Middle frontal gyrus (tissue), 1 donor: ENCODE measurements around the gene TMC2.
"Not testable (repeated sequence)": the region's sequence is repeated elsewhere in the genome, so short reads cannot be mapped to it uniquely, and the experiment has no call there.

Experiments
- DNase-seq: peaks from one replicate; pipeline ENCODE4 v3.0.0-alpha.2; 2015; ENCODE audit warnings: low spot score; ENCODE audit errors: extremely low spot score

The TMC2 gene, protein sequence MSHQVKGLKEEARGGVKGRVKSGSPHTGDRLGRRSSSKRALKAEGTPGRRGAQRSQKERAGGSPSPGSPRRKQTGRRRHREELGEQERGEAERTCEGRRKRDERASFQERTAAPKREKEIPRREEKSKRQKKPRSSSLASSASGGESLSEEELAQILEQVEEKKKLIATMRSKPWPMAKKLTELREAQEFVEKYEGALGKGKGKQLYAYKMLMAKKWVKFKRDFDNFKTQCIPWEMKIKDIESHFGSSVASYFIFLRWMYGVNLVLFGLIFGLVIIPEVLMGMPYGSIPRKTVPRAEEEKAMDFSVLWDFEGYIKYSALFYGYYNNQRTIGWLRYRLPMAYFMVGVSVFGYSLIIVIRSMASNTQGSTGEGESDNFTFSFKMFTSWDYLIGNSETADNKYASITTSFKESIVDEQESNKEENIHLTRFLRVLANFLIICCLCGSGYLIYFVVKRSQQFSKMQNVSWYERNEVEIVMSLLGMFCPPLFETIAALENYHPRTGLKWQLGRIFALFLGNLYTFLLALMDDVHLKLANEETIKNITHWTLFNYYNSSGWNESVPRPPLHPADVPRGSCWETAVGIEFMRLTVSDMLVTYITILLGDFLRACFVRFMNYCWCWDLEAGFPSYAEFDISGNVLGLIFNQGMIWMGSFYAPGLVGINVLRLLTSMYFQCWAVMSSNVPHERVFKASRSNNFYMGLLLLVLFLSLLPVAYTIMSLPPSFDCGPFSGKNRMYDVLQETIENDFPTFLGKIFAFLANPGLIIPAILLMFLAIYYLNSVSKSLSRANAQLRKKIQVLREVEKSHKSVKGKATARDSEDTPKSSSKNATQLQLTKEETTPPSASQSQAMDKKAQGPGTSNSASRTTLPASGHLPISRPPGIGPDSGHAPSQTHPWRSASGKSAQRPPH

DNA sequence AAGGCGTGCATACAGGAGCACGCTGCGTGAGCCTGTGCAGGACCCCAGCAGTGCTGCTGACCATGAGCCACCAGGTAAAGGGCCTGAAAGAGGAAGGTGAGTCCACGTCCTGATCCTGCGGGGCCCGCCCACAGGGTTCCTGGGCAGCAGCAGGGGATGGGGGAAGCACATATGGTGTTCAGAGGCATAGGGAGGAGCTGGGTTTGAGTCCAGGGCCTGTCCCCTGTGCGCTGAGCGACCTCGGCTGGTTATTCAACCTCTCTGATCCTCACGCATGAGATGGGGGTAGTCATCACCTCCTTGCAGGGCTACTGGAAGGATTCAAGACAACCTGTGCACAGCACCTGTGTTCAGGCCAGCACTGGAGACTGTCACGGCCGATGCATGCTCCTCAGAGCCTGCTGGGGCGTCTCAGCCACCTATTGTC, at the start of gene TMC2:
Gene TMC2 (plus strand): TSS at position 14 of the 427 bp plus-strand sequence. CDS start 49 bp downstream, at position 63.
- no peak for DNase-seq

DNA sequence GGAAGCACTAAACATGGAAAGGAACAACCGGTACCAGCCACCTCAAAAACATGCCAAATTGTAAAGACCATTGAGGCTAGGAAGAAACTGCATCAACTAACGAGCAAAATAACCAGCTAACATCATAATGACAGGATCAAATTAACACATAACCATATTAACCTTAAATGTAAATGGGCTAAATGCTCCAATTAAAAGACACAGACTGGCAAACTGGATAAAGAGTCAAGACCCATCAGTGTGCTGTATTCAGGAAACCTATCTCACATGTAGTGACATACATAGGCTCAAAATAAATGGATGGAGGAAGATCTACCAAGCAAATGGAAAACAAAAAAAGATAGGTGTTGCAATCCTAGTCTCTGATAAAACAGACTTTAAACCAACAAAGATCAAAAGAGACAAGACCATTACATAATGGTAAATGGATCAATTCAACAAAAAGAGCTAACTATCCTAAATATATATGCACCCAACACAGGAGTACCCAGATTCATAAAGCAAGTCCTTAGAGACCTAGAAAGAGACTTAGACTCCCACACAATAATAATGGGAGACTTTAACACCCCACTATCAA, 33.5 kb upstream of the TMC2 start:
- not testable (repeated sequence) for DNase-seq

DNA sequence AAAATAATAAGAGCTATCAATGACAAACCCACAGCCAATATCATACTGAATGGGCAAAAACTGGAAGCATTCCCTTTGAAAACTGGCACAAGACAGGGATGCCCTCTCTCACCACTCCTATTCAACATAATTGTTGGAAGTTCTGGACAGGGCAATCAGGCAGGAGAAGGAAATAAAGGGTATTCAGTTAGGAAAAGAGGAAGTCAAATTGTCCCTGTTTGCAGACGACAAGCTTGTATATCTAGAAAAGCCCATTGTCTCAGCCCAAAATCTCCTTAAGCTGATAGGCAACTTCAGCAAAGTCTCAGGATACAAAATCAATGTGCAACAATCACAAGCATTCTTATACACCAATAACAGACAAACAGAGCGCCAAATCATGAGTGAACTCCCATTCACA, 31.6 kb upstream of the TMC2 start:
- not testable (repeated sequence) for DNase-seq

DNA sequence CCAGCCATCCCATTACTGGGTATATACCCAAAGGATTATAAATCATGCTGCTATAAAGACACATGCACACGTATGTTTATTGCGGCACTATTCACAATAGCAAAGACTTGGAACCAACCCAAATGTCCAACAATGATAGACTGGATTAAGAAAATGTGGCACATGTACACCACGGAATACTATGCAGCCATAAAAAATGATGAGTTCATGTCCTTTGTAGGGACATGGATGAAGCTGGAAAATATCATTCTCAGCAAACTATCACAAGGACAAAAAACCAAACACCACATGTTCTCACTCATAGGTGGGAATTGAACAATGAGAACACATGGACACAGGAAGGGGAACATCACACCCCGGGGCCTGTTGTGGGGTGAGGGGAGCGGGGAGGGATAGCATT, 29.9 kb upstream of the TMC2 start:
- DNase-seq, result not testable (repeated sequence)

DNA sequence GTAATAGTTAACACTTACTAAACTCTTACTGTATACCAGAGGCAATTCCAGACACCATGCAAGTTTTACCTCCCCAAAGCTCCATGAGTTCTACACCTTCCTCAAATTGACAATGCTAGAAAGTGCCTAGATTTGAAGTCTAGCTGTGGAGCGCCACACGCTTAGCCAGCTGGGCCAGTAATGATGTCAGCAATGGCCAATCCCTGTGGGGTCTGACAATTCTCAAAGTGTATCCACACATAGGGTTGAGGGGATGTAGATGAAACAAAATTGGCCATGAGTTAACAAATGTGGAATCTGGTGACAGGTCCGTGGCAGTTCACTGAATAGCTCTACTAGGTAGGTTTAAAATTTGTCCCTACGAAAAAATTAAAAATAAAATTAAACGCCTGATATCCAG, 28.9 kb upstream of the TMC2 start:
- no peak for DNase-seq

DNA sequence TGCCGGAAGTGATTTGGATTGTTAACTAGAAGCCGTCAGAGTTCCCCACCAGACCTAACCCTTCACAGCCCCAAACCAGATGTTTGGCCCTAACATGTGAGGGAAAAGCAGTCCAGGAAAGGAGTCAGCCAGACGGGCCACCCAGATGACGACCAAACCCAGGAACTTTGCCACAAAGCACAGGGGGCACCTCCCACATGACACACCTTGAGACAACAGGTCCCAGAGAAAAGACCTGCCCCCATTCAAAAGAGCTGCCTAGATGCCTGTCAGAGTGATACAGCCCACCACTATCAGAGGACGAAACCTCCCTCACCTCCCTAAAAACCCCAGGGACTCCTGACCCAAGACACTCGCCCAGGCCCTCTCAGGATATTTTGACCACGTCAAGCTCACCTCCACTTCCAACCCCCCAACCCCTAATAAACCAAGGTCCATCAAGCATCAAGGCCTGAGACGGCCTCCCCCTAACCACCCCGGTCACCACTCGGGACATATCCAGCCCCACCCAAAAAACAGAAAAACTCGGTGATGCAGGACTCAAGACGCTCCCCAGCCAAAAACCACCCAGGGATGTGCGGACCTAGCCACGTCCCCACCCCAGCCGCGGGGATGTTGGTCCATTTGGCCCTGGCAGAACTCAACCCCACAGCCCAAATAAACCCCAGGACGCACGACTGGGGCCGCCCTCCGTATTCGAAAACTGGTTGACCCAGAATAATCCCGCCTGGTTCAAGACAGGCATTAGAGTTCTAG, 28.3 kb upstream of the TMC2 start:
- DNase-seq, result no peak

DNA sequence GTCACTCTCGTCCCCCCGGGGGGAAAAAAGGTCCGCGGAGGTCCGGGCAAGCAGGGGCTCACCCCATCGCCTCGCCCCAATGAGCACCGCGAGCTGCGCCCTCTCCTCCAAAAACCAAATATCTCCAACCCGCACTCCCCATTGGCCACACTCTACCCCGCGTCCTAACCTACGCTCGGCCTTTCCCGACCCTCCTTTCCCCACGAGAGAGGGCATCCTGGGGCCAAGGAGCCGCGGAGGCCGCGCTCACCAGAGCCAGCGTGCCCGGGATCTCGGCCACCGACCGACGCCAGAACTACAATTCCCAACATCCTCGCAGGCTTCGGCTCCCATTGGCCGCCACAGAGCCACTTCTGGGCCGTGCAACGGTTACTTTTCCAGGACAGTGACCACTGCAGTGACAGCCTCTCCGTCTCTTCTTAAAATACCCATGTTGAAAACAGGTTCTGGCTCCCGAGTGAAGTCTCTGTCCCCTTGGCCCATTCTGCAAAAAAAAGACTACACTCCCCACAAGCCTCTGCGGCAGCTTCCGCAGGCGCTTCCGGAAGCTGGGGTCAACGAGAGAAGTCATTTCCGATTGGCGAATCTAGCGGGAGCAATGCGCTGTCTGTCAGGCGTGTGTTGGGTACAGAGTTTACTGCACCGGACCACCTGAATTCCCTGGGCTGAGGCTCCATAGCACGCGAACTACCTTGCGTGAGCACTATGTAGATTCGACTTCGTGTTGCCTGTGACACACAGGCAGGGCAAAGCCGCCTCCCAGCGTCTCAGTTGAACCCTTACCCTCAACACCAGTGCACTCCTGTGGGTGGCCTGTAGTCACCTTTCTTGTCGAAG, 27.5 kb upstream of the TMC2 start, which contains the start of gene ZNF343:
Gene ZNF343 (minus strand): TSS at position 285 of the 837 bp plus-strand sequence. CDS start 15,020 bp downstream, outside the sequence.
- DNase-seq, result peak; percentile 78

DNA sequence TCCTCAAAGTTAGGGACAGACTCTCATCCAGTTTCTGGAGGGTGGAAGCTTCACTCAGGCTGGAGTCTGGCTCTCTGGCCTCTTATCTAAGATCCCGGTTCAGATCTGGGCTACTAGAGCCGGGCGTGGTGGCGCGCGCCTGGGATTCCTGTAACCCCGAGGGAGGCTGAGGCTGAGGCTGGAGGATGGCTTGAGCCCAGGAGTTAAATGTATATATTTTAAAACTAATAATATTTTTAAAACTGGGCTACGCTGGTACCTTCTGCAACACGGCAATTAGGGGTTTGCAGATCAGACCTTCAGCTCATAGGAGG, 26.9 kb upstream of the TMC2 start:
- DNase-seq, result no peak

DNA sequence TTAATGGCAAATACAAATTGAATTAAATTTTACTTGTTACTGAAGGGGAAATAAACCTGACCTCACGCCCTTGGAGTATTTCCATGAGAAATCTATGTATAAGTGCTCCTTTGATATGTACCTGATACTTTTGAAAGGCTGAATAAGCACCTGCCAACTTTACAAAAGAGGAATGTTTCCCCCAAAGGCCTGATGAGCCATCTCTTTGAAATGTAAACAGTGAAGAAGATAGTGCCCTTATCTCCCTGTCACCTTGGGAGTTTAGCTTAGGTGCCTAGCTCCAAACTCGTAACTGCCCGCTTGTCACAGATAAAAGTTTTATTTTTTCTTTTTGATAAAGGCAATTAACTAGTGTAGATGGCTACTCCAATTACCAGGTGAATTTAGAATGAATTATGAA, 26.6 kb upstream of the TMC2 start:
- no peak for DNase-seq

DNA sequence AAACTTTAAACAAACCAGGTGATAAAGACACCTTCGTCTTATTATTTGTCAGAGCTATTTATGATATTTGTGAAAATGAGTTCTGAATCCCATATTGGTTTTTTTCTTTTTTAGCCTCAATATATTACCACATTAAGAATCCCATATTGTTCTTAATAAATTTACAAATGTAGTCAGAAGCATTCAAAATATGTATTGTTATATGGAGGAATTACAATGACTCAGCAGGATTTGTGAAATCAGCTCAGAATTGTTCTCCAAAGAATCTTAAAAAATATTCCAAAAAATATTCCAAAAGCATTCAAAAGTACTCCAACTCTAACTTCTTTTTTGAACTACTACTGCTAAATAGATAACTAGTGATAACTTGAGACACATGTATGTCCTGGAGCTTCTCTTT, 21.2 kb upstream of the TMC2 start:
- no peak for DNase-seq

DNA sequence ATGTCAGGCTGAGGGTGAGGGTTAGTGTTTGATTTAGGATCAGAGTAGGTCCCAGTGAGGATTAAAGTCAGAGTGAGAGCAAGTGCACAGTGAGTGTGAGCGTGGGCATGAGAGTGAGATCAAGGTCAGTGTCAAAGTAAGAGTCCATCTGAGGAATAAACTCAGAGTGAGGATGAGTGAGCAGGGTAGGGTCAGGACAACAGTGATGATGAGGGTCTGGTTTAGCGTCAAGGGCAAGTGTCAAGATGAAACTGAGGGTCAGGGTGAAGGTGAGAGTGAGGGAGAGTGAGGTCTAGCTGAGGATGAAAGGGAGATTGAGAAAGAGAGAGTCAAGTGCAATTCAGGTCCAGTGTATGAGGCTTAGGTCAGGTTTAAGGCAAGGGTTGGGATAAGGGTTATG, 20.0 kb upstream of the TMC2 start:
- no peak for DNase-seq

DNA sequence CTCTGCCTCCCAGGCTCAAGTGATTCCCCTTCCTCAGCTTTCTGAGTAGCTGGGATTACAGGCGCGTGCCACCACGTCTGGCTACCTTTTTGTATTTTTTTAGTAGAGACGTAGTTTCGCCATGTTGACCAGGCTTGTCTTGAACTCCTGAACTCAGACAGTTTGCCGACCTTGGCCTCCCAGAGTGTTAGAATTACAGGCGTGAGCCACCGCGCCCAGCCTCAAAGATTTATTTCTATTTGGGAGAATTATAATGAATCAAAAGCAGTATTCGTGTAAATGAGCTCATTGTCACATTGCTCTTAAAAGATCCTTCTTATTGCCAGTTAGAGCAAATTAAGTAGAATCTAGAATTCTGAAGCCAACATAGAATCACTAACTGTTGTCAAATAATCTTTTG, 18.3 kb upstream of the TMC2 start:
- no peak for DNase-seq

DNA sequence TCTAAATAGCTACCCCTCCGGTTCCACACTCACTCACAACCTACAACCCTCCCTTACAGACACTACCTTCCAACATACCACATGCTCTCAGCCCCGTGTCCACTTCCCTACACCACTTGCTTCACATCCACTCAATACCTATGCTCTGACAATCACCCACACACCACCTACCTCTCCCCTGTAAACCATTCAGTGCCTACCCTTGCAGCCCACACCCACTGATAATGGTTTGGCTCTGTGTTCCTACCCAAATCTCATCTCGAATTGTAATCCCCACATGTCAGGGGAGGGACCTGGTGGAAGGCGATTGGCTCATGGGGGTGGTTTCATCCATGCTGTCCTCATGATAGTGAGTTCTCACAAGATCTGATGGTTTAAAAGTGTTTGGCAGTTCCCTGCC, 17.8 kb upstream of the TMC2 start:
- no peak for DNase-seq

DNA sequence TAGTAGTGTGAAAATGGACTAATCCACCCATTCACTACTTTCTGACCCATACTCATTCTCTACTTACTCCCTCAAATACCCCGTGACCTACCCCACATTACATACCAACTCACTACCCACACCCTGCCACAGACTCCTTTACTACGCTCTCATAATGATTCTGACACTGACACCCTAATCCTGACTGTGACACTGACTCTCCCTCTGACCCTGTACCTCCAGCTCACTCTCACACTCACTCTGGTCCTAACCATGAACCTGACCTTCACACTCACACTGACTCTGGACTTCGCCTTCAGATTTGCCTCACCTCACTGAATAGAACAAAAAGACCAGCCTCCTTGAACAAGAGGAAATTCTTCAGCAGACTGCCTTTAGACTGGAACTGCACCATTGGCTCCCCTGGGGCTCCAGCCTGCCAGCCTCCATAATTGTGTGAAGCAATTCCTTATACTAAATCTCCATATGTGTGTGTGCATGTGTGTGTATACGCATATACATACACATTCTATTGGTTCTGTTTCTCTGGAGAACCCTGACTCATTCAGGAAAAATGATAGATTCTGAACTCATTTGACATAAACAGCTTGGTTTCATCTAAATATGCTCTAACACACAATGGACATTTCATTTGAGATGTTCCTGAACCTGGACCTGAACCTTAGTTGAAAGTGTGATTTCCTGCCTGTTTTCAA, 17.1 kb upstream of the TMC2 start:
- DNase-seq, result no peak

DNA sequence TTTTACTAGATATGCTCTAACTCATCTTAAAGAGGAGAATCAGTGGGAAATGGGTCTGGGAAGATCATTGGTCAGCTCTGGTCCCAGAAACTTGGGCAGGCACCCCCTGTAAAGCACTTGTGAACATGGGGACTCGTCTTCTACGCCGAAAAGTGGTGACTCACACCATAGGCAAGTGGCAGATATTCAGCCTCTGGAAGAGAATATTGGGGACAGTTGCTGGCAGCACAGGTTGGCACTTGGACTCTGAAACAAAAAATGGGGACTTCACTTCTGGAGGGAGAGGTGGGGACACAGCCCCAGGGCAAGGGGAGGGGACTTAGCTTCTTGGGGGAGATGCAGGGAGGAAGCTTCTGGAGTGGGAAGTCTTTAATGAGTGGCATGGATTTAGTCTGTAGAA, 15.8 kb upstream of the TMC2 start:
- no peak for DNase-seq

DNA sequence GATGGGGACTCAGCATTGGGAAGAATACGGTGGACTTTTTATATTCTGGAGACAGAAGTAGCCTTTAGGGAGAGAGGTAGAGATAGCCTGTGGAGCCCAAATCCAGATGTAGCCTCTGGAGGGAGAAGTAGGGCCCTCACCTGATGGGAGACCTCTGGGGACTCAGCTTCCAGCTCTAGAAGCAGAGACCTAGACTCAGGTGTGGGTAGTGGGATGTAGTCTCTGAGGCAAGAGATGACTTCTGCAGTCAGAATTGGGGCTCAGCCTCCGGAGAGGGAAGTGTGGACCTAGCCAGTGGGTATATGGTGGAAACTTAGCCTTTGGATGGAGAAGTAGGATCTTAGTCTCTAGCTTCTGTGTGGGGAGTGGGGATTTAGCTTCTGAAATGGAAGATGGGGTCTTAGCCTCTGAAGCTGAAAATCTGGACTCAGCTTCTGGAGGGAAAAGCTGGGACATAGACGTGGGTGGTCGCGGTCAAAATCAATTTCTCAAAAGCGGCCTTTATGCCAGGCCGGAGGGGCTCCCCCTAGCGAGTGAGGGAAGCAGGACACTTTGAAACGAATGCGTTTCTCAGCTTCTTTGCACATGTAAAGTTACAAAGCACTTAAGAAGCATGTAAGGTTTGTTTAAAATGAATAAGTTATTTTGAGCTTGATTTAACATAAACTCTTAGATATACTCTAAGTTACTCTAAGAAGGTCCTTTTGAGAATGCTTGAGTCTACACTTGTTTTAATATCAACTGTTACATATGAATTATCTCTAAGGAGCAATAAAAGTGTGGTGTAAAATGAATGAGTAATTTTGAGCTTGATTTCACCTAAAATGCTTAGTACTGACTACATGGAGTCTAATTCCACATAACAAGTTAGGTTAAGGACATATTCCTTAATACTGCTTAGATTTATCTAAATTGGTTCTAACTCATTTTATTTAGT, 14.7 kb upstream of the TMC2 start:
- no peak for DNase-seq

DNA sequence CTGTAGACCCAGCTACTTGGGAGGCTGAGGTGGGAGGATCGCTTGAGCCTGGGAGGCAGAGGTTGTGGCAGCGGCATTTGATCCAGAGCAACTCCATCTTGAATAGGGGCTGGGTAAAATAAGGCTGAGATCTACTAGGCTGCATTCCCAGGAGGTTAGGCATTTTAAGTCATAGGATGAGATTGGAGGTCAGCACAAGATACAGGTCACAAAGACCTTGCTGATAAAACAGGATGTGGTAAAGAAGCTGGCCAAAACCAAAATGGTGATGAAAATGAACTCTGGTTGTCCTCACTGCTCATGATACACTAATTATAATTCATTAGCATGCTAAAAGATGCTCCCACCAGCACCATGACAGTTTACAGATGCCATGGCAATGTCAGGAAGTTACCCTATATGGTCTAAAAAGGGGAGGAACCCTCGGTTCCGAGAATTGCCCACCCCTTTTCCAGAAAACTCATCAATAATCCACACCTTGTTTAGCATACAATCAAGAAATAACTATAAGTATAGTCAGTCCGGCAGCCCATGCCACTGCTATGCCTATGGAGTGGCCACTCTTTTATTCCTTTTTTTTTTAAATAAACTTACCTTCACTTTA, 13.4 kb upstream of the TMC2 start:
- DNase-seq, result not testable (repeated sequence)
